NCI-H446 (cell line): ENCODE results near the gene HSFX3.
A peak's percentile ranks its signal among the peaks of the same experiment; 100 is the strongest.
"Not testable (repeated sequence)": the region's sequence is repeated elsewhere in the genome, so short reads cannot be mapped to it uniquely, and the experiment has no call there.

Experiments
- DNase-seq, 2 experiments: peaks; one replicate each; lab custom pipeline; 2025; lab: John Stamatoyannopoulos, UW

The HSFX3 gene

GRCh38 chrX:149545545-149546543 is 3.9 kb downstream of the HSFX3 start:
- DNase-seq, result peak in 1 of 2 experiments; percentile 1

GRCh38 chrX:149541521-149542047 is 8.1 kb downstream of the HSFX3 start:
- no peak for DNase-seq

GRCh38 chrX:149540621-149541520 is 8.9 kb downstream of the HSFX3 start, which contains the start of gene EOLA1:
TSS of gene EOLA1 (plus strand) at chrX:149541012. CDS start at chrX:149545631, 4,619 bp downstream.
- peak; percentile 74 to 91 for DNase-seq

GRCh38 chrX:149540131-149540620 is 9.5 kb downstream of the HSFX3 start:
- peak; percentile 78 to 91 for DNase-seq

- peak; percentile 67 to 93 for DNase-seq
Observed at GRCh38 chrX:149539283-149540130, 10.2 kb downstream of the HSFX3 start.

GRCh38 chrX:149537474-149537873 is 12.2 kb downstream of the HSFX3 start:
- not testable (repeated sequence) for DNase-seq

- DNase-seq, result not testable (repeated sequence)
Observed at GRCh38 chrX:149534926-149535602, 14.7 kb downstream of the HSFX3 start.

GRCh38 chrX:149533999-149534398 is 15.7 kb downstream of the HSFX3 start:
- DNase-seq, result not testable (repeated sequence)

- DNase-seq, result not testable (repeated sequence)
Observed at GRCh38 chrX:149532868-149533267, 16.9 kb downstream of the HSFX3 start.

- DNase-seq, result no peak
Observed at GRCh38 chrX:149531599-149531998, 18.1 kb downstream of the HSFX3 start.

- DNase-seq, result no peak
Observed at GRCh38 chrX:149528381-149528780, 21.3 kb downstream of the HSFX3 start.

- peak in 1 of 2 experiments; percentile 12 for DNase-seq
Observed at GRCh38 chrX:149527705-149528104, 22.0 kb downstream of the HSFX3 start.

- DNase-seq, result not testable (repeated sequence)
Observed at GRCh38 chrX:149526318-149527033, 23.2 kb downstream of the HSFX3 start.

GRCh38 chrX:149525903-149526302 is 23.8 kb downstream of the HSFX3 start:
- DNase-seq, result not testable (repeated sequence)

- peak in 1 of 2 experiments; percentile 20 for DNase-seq
Observed at GRCh38 chrX:149525389-149525788, 24.3 kb downstream of the HSFX3 start.

GRCh38 chrX:149522916-149523315 is 26.8 kb downstream of the HSFX3 start:
- no peak for DNase-seq

- no peak for DNase-seq
Observed at GRCh38 chrX:149521438-149521837, 28.3 kb downstream of the HSFX3 start.

GRCh38 chrX:149520636-149521277 is 29.0 kb downstream of the HSFX3 start:
- DNase-seq, result not testable (repeated sequence)

GRCh38 chrX:149518236-149518635 is 31.5 kb downstream of the HSFX3 start:
- DNase-seq, result no peak
